Left lung (tissue), 10 donors: ENCODE measurements around the gene ATXN1. TPM values are rescaled to one million over a fixed set of nuclear protein-coding genes. Genes with fewer than 3 reads are reported as not detected.

Experiments used
- ATAC-seq: fragments of 200-7000 bp; cut with Tn5 transposase; one replicate; pipeline ENCODE4 v1.9.1; 2020; ENCODE audit warnings: moderate library complexity
- DNase-seq, 4 donors: peaks; one replicate each; pipeline ENCODE4 v3.0.0-alpha.2; 2013 to 2020
- H3K27ac ChIP-seq, 2 donors: fragments of 200-600 bp; sonication (generic) in 1 of 2; one replicate each; pipeline versions ENCODE4 v1.5.0 to v1.8.0; 2020 to 2021
- H3K27me3 ChIP-seq, 2 donors: fragments of 200-600 bp; sonication (generic) in 1 of 2; one replicate each; pipeline versions ENCODE4 v1.5.0 to v1.8.0; 2020 to 2021
- H3K36me3 ChIP-seq, 2 donors: fragments of 200-600 bp; sonication (generic) in 1 of 2; one replicate each; pipeline versions ENCODE4 v1.5.0 to v1.8.0; 2020 to 2021
- H3K4me1 ChIP-seq, 2 donors: fragments of 200-600 bp; one replicate each; pipeline ENCODE4 v1.8.0; 2021
- H3K4me3 ChIP-seq, 2 donors: fragments of 200-600 bp; sonication (generic) in 1 of 2; one replicate each; pipeline versions ENCODE4 v1.5.0 to v1.8.0; 2020 to 2021; ENCODE audit warnings: mild to moderate bottlenecking in 1 of 2
- H3K9me3 ChIP-seq, 2 donors: fragments of 200-600 bp; sonication (generic) in 1 of 2; one replicate each; pipeline versions ENCODE4 v1.5.0 to v1.8.0; 2020 to 2021
- CTCF ChIP-seq, 2 donors: fragments of 200-600 bp; sonication (generic) in 1 of 2; IDR thresholded peaks; one replicate each; pipeline versions ENCODE4 v1.5.0 to v1.8.0; 2021; ENCODE audit warnings: antibody characterized with exemption in 2 of 2
- intact Hi-C, 2 donors: fragments of 100-400 bp; cut with DNase I; formaldehyde crosslinking; loops; one replicate each; pipeline versions ENCODE4 v1.11.2 to v1.14.2; 2022
- polyA plus RNA-seq, 6 donors: library from polyadenylated mRNA; unstranded; fragments of 120-200 nt; gene quantifications; one replicate each; pipeline ENCODE4 v1.2.1, GENCODE V29; 2013; ENCODE audit not compliant: insufficient read length in 6 of 6
- total RNA-seq, 2 donors: library from RNA; stranded (reverse); fragmentation: NEBNext Ultra II Directional; extraction: Animal tissue kit (Norgen Biotek cat#: 25700); gene quantifications; one replicate each; pipeline ENCODE4 v1.2.1, GENCODE V29; 2021
- donor health status: DM: no; HTN: yes; CAD: no.
- donor health status: DM: no; HTN: no; CAD: no.

Gene ATXN1
- total and polyA plus RNA-seq, 8 donors = 23.3 to 67.4 (median 27.3) TPM

GRCh38 chr6:16635291-16635809 is 125.9 kb downstream of the ATXN1 start:
- H3K27ac ChIP-seq = no peak overlapping the region
- peaks cover 0 to 7% of the 10 kb centered on the region in 2 donors for H3K36me3 ChIP-seq
- ATAC-seq (no peak), DNase-seq (no peak)
- H3K4me1 ChIP-seq = peaks cover 3 to 12% of the 10 kb centered on the region in 2 donors
- TF ChIP-seq CTCF (IDR thresholded peaks at IDR 0.05) = no peak
- no peaks in the 10 kb centered on the region for H3K9me3 ChIP-seq
- no peak overlapping the region for H3K4me3 ChIP-seq
- no peaks in the 10 kb centered on the region for H3K27me3 ChIP-seq
- intact Hi-C loops = no loop called here

GRCh38 chr6:16634855-16635254 is 126.4 kb downstream of the ATXN1 start:
- Histone ChIP-seq H3K4me3 (no peak overlapping the region), H3K9me3 (no peaks in the 10 kb centered on the region), H3K27me3 (no peaks in the 10 kb centered on the region), H3K27ac (no peak overlapping the region), H3K4me1 (peaks cover 3 to 12% of the 10 kb centered on the region in 2 donors), H3K36me3 (peaks cover 0 to 7% of the 10 kb centered on the region in 2 donors)
- DNase-seq (no peak), ATAC-seq (no peak)
- intact Hi-C loops = no loop called here
- no peak for TF ChIP-seq CTCF (IDR thresholded peaks at IDR 0.05)

- intact Hi-C loops = no loop called here
These were observed 127.3 kb downstream of the ATXN1 start for GRCh38 chr6:16633961-16634360.

DNA sequence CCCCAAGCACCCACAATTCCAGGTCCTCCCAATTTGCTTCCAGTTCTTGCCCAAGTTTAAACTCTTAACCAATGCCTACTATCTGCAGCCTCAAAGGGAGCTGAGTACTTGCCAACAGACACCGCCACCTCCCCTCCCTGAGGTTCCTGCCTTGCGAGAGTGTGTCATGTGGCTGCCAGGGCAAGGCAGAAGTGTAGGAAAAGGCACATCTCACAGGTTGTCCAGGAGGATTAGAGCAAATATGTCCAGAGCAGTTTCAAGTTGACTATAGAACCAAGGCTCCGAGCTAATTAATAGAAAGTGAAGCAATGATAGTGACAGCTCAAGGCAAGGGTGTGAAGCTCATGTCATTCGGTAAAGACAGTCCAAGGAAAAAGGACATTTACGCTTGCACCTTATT is 127.8 kb downstream of the ATXN1 start:
- ATAC-seq = no peak
- TF ChIP-seq CTCF (IDR thresholded peaks at IDR 0.05) = no peak
- Histone ChIP-seq H3K9me3 (no peaks in the 10 kb centered on the region), H3K27ac (no peak overlapping the region), H3K4me1 (peaks cover 3 to 12% of the 10 kb centered on the region in 2 donors), H3K4me3 (no peak overlapping the region), H3K27me3 (no peaks in the 10 kb centered on the region), H3K36me3 (no peaks in the 10 kb centered on the region)
- intact Hi-C loops = no loop called here
- no peak for DNase-seq

More at GRCh38 chr6:16633961-16634360, 127.3 kb downstream of the ATXN1 start:
- Histone ChIP-seq H3K36me3 (peaks cover 0 to 2% of the 10 kb centered on the region in 2 donors), H3K27me3 (no peaks in the 10 kb centered on the region), H3K9me3 (no peaks in the 10 kb centered on the region), H3K4me3 (no peak overlapping the region), H3K4me1 (peaks cover 3 to 12% of the 10 kb centered on the region in 2 donors), H3K27ac (no peak overlapping the region)
- ATAC-seq = no peak
- DNase-seq = no peak
- no peak for TF ChIP-seq CTCF (IDR thresholded peaks at IDR 0.05)

- Histone ChIP-seq H3K27ac (no peak overlapping the region), H3K4me1 (peaks cover 3 to 12% of the 10 kb centered on the region in 2 donors), H3K4me3 (no peak overlapping the region), H3K9me3 (no peaks in the 10 kb centered on the region), H3K36me3 (no peaks in the 10 kb centered on the region), H3K27me3 (no peaks in the 10 kb centered on the region)
- ATAC-seq = no peak
- DNase-seq = no peak
- TF ChIP-seq CTCF (IDR thresholded peaks at IDR 0.05) = no peak
- intact Hi-C loops = no loop called here
These were observed 129.2 kb downstream of the ATXN1 start for GRCh38 chr6:16632101-16632500.
